PC-3 (cell line): ENCODE data around the gene DBET.

Experiments used
- CTCF ChIP-seq: fragments of 300-600 bp; sonication (generic); conservative IDR thresholded peaks from 2 replicates; pipeline ENCODE4 v1.5.1; 2017; ENCODE audit warnings: antibody characterized with exemption, low read depth, mild to moderate bottlenecking, low read length
- EZH2 ChIP-seq: fragments of 300-600 bp; sonication (generic); IDR thresholded peaks from one replicate; pipeline ENCODE4 v1.6.1; 2017; ENCODE audit warnings: antibody characterized with exemption, mild to moderate bottlenecking, low read length; ENCODE audit not compliant: unreplicated experiment

- TF ChIP-seq CTCF (no peak), EZH2 (no peak)
Measured at GRCh38 chr4:190019023-190019858, 45.1 kb upstream of the DBET start.
